Psoas muscle (tissue), 8 donors: ENCODE results near the gene OR52N4. TPM values are rescaled to one million over a fixed set of nuclear protein-coding genes. Genes with fewer than 3 reads are reported as not detected.

ENCODE experiments used
- ATAC-seq, 4 donors: fragments of 200-7000 bp; cut with Tn5 transposase; one replicate each; pipeline ENCODE4 v1.9.1; 2020; ENCODE audit warnings: moderate library complexity in 3 of 4, mild to moderate bottlenecking in 2 of 4
- DNase-seq, 2 donors: peaks; one replicate each; pipeline ENCODE4 v3.0.0-alpha.2; 2020
- H3K27ac ChIP-seq: fragments of 200-600 bp; one replicate; pipeline ENCODE4 v1.8.0; 2022
- H3K27me3 ChIP-seq, 3 donors: fragments of 200-600 bp in 1 of 3; one replicate each; pipeline versions ENCODE4 v1.6.1 to v1.8.0; 2013 to 2022; ENCODE audit warnings: low read length in 2 of 3, mild to moderate bottlenecking in 2 of 3, moderate library complexity in 1 of 3; ENCODE audit not compliant: insufficient read depth in 3 of 3
- H3K36me3 ChIP-seq, 2 donors: fragments of 200-600 bp in 1 of 2; one replicate each; pipeline versions ENCODE4 v1.6.1 to v1.8.0; 2013 to 2022; ENCODE audit warnings: low read depth in 1 of 2, mild to moderate bottlenecking in 1 of 2, moderate library complexity in 1 of 2; ENCODE audit not compliant: insufficient read depth in 1 of 2
- H3K4me1 ChIP-seq: fragments of 200-600 bp; one replicate; pipeline ENCODE4 v1.8.0; 2022
- H3K4me3 ChIP-seq: fragments of 200-600 bp; one replicate; pipeline ENCODE4 v1.8.0; 2022; ENCODE audit warnings: mild to moderate bottlenecking
- H3K9me3 ChIP-seq: fragments of 200-600 bp; one replicate; pipeline ENCODE4 v1.8.0; 2022
- CTCF ChIP-seq: fragments of 200-600 bp; IDR thresholded peaks from one replicate; pipeline ENCODE4 v1.8.0; 2022; ENCODE audit warnings: antibody characterized with exemption
- WGBS, 3 donors: extraction: QIAGEN DNeasy Blood & Tissue Kit; methylation state at CpG; one replicate each; pipeline versions ENCODE4 v1.1.6 to v1.1.7; 2013; 5-methylcytosine and 5-hydroxymethylcytosine counted together
- intact Hi-C, 2 donors: fragments of 100-400 bp; cut with DNase I; formaldehyde crosslinking; loops; one replicate each; pipeline versions ENCODE4 v1.11.0 to v1.14.2; 2022
- polyA plus RNA-seq, 3 donors: library from polyadenylated mRNA; stranded (reverse); fragments of 200-250 nt; gene quantifications; one replicate each; pipeline ENCODE4 v1.2.3, GENCODE V29; 2013
- total RNA-seq, 4 donors: library from RNA; stranded (reverse); fragmentation: NEBNext Ultra II Directional in 2 of 4; extraction: Animal tissue kit (Norgen Biotek cat#: 25700) in 2 of 4; gene quantifications; one replicate each; pipeline versions ENCODE4 v1.2.1 to v1.2.4, GENCODE V29; 2021 to 2023
- donor health status: healthy with polysubstance abuse.
- donor health status: DM: no; HTN: no; CAD: no; lungs with moderate emphysema.
- donor health status: Bipolar disorder and iron deficiency.
- donor health status: healthy.
- donor health status: DM: yes; HTN: yes; CAD: no.
- donor health status: DM: no; HTN: no; CAD: no.
- donor health status: DM: no; HTN: no; CAD: no.
- donor health status: DM: yes; HTN: yes; CAD: no.

Gene OR52N4
- total and polyA plus RNA-seq, 7 donors: not detected

DNA sequence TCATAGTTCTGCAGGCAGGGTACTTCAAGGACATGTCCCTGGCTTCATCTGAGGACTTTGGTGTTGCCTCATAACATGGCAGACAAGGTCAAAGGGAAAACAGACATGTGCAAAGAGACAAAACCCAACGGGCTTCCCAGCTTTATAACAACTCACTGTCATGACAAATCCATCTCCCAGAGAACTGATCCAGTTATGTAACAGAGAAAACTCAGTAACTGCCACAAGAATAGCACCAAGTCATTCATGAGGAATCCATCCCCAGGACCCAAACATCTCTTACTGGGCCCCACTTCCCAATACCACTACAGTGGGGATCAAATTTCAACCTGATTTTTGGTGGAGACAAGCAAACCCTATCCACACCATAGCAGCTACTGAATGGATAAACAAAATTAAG lies 13.0 kb downstream of the OR52N4 start:
- DNase-seq (no peak), ATAC-seq (no peak)
- H3K36me3 ChIP-seq: no peaks in the 10 kb centered on the region
- no peak overlapping the region for H3K27ac ChIP-seq
- H3K4me3 ChIP-seq: no peak overlapping the region
- intact Hi-C loops: no loop called here
- no peaks in the 10 kb centered on the region for H3K27me3 ChIP-seq
- no peak for TF ChIP-seq CTCF
- H3K9me3 ChIP-seq: no peaks in the 10 kb centered on the region
- WGBS, 3 donors: 17 to 58% (median 43%) methylated on average over 1 of the region's 1 CpG
- no peaks in the 10 kb centered on the region for H3K4me1 ChIP-seq

DNA sequence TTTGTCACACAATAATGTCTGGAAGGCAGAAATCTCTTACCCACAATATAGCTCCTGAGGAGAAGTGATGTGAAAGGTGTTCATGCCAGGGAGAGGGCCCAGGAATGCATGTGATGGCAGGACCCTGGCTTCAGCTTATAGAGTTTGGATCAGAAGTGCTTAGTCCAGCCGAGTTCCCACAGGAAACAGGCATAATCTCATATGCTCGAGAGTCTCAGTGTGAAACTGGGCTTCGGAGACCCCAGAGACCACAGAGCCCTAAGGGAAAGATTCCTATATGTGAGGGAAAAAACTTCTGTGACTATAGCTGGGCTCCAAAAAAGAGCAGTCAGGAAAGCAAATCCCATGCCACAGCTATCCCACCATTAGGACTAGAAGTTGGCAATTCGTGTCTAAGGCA lies 29.2 kb downstream of the OR52N4 start, which contains the start of gene OR52N5:
TSS of gene OR52N5 (minus strand) at position 101 of the 400 bp plus-strand sequence. CDS start 4,721 bp downstream, outside the sequence.
- no peaks in the 10 kb centered on the region for H3K9me3 ChIP-seq
- intact Hi-C loops: no loop called here
- no peaks in the 10 kb centered on the region for H3K27me3 ChIP-seq
- no peaks in the 10 kb centered on the region for H3K4me1 ChIP-seq
- H3K27ac ChIP-seq: no peak within 1 kb of the TSS
- H3K36me3 ChIP-seq: no peaks in the 10 kb centered on the region
- ATAC-seq (no peak), DNase-seq (no peak)
- H3K4me3 ChIP-seq: no peak within 1 kb of the TSS
- TF ChIP-seq CTCF: no peak
- 24 to 44% (median 35%) methylated on average over 4 of the region's 4 CpGs for WGBS, 3 donors

- H3K4me1 ChIP-seq: no peaks in the 10 kb centered on the region
- TF ChIP-seq CTCF: no peak
- H3K27ac ChIP-seq: no peak within 1 kb of the TSS
- ATAC-seq: no peak
- intact Hi-C loops: no loop called here
- H3K9me3 ChIP-seq: no peaks in the 10 kb centered on the region
- H3K36me3 ChIP-seq: no peaks in the 10 kb centered on the region
- 55 to 66% (median 64%) methylated on average over 3 of the region's 3 CpGs for WGBS, 3 donors
- no peak within 1 kb of the TSS for H3K4me3 ChIP-seq
- H3K27me3 ChIP-seq: no peaks in the 10 kb centered on the region
- no peak for DNase-seq
These were observed 37.1 kb downstream of the OR52N4 start, which contains the start of gene OR52N1 for GRCh38 chr11:5791165-5791564. Gene OR52N1, minus strand, starts transcription at chr11:5791265. Its CDS starts 2,449 bp downstream, at chr11:5788816.

DNA sequence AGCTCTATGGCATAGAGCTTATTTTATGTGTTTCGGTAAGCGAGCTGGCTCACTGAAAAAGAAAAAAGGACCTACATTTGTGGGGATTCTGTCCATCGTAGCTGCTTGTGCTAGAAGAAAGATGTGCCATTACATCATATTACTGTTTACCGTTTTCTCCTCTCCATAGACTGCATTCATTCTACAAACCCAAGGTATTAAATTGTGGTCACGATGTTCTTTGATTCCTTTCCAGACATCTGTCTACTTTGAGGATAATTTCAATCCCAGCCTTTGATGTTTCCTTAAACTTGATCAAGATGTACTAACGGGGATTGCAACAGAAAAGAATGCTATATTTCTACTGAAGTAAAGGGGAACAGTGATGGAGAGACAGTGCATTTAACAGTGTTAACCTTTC lies 42.5 kb downstream of the OR52N4 start:
- ATAC-seq (no peak), DNase-seq (no peak)
- no peak for TF ChIP-seq CTCF
- Histone ChIP-seq H3K36me3 (no peaks in the 10 kb centered on the region), H3K27ac (no peak overlapping the region), H3K4me3 (no peak overlapping the region), H3K9me3 (no peaks in the 10 kb centered on the region), H3K27me3 (no peaks in the 10 kb centered on the region), H3K4me1 (no peaks in the 10 kb centered on the region)
- 84 to 87% (median 86%) methylated on average over 6 of the region's 6 CpGs for WGBS, 3 donors
- intact Hi-C loops: no loop called here

DNA sequence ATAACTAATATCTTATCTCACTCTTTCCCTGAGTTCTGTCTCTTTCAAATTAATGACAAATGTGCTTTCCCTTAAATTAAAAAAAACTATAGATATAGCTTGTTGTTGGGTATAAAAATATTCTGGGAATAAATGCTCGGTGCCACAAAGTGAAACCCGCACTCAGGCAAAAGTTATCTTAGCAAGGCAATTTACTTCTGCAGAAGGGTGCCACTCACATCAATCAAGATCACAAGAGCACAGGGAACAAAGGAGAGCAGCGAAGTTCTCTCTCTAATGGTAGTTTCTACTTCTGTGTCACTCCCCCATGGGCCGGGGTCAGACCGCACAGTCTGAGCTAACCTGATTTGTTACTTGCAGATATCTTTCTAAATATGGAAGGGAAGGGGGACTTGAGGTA lies 49.9 kb downstream of the OR52N4 start:
- intact Hi-C loops: loop anchor here in 1 of 2 donors (10.0 kb wide), 2 partner anchors 329 to 679 kb away; no protein-coding TSS in a partner anchor

More for the DNA sequence above, 49.9 kb downstream of the OR52N4 start:
- H3K27ac ChIP-seq: no peak overlapping the region
- no peaks in the 10 kb centered on the region for H3K4me1 ChIP-seq
- no peak for ATAC-seq
- no peaks in the 10 kb centered on the region for H3K9me3 ChIP-seq
- H3K4me3 ChIP-seq: no peak overlapping the region
- no peaks in the 10 kb centered on the region for H3K36me3 ChIP-seq
- DNase-seq: no peak
- WGBS, 3 donors: 83 to 91% (median 90%) methylated on average over 5 of the region's 5 CpGs
- no peak for TF ChIP-seq CTCF
- no peaks in the 10 kb centered on the region for H3K27me3 ChIP-seq
